Activated T-cell treated with anti-CD3 and anti-CD28 coated beads, Interleukin-2, amount 50 U/mL, for 4 hours (primary cell): ENCODE results near the gene EPN1. TPM values are rescaled to one million over a fixed set of nuclear protein-coding genes. Genes with fewer than 3 reads are reported as not detected.

Experiments used
- ATAC-seq, 2 donors: fragments of 200-7000 bp; cut with Tn5 transposase; one replicate each; pipeline ENCODE4 v1.10.0; 2021
- DNase-seq: peaks from one replicate; pipeline ENCODE4 v3.0.0-alpha.2; 2020
- H3K27me3 Mint-ChIP-seq: one replicate; pipeline ENCODE4 v1.8.0; 2021; ENCODE audit warnings: low read depth, mixed read lengths
- H3K36me3 Mint-ChIP-seq: one replicate; pipeline ENCODE4 v1.8.0; 2022; ENCODE audit warnings: mixed read lengths; ENCODE audit not compliant: insufficient read depth
- H3K4me1 Mint-ChIP-seq: one replicate; pipeline ENCODE4 v1.8.0; 2021; ENCODE audit warnings: low read depth, mixed read lengths
- H3K4me3 Mint-ChIP-seq: one replicate; pipeline ENCODE4 v1.8.0; 2021; ENCODE audit warnings: mild to moderate bottlenecking, moderate library complexity, mixed read lengths
- H3K9me3 Mint-ChIP-seq: one replicate; pipeline ENCODE4 v1.8.0; 2021; ENCODE audit warnings: mixed read lengths
- total RNA-seq, 3 donors: library from RNA; stranded (reverse); gene quantifications; one replicate each; pipeline ENCODE4 v1.2.1, GENCODE V29; 2021

The EPN1 gene
- total RNA-seq, 3 donors from 2014 or later, result 55.0 to 61.4 (median 55.2) TPM

GRCh38 chr19:55661826-55662225, 13.2 kb upstream of the EPN1 start:
- peaks cover 30% of the 10 kb centered on the region for H3K4me1 Mint-ChIP-seq
- H3K36me3 Mint-ChIP-seq, result peaks cover 43% of the 10 kb centered on the region
- DNase-seq (no peak), ATAC-seq (no peak)
- H3K27me3 Mint-ChIP-seq, result no peaks in the 10 kb centered on the region
- H3K9me3 Mint-ChIP-seq, result no peaks in the 10 kb centered on the region
- no peak overlapping the region for H3K4me3 Mint-ChIP-seq

- no peaks in the 10 kb centered on the region for H3K9me3 Mint-ChIP-seq
- DNase-seq (no peak), ATAC-seq (no peak)
- H3K4me3 Mint-ChIP-seq, result no peak overlapping the region
- H3K27me3 Mint-ChIP-seq, result no peaks in the 10 kb centered on the region
- H3K36me3 Mint-ChIP-seq, result peaks cover 37% of the 10 kb centered on the region
- peaks cover 14% of the 10 kb centered on the region for H3K4me1 Mint-ChIP-seq
Observed at GRCh38 chr19:55663846-55664536, 11.0 kb upstream of the EPN1 start.

DNA sequence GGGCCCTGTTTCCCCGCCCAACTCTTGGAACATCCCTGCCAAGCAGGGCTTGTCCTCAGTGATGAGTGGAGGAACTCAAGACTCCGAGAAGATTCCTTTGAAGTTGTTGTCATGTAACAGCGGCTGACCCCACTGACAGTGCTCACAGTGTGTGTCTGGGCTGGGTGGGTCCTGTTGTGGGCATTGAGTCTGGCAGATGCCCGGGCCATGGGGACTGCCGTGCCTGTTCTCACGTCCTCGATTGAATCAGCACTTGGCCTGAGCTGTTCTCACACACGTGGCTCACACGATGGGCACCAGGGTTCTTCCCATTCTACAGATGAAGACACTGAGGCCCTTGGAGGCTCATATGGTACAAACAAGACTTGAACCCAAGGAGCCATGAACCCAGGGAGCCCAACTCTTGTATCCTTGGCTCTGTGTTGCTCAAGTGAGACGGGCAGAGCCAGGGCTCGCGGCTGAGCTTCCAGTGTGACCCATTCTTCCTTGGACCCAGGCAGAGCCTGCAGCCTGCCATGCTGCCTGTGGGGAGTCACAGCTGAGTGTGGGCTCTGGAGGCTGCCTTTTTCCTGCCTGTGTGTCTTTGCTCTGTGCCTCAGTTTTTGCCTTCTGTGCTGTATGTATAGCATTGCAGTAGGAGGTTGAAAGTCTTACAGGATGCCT, 8.6 kb upstream of the EPN1 start:
- peaks cover 46% of the 10 kb centered on the region for H3K36me3 Mint-ChIP-seq
- no peaks in the 10 kb centered on the region for H3K9me3 Mint-ChIP-seq
- no peaks in the 10 kb centered on the region for H3K27me3 Mint-ChIP-seq
- no peak for ATAC-seq
- H3K4me1 Mint-ChIP-seq, result peaks cover 24% of the 10 kb centered on the region
- no peak overlapping the region for H3K4me3 Mint-ChIP-seq
- no peak for DNase-seq

DNA sequence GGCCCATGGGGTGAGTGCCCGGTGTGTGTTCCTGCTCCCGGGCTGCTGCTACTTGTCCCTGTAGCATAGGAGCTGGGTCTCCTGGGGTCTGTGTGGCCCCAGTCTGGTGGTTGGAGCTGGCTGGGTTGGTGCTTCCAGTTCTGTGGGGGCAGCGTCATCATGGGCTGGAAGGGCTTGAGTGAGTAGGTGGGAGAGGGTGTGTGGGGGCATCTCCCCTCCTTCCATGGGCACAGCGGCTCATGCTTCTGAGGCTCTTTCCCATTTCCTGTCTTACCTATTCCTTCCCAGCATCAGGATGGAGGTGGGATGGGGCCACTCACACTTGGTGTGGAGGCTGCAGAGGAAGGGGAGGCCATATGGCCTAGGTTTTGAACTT, 8.0 kb upstream of the EPN1 start:
- Mint-ChIP-seq H3K27me3 (no peaks in the 10 kb centered on the region), H3K4me3 (no peak overlapping the region), H3K36me3 (peaks cover 44% of the 10 kb centered on the region), H3K9me3 (no peaks in the 10 kb centered on the region), H3K4me1 (peaks cover 24% of the 10 kb centered on the region)
- ATAC-seq, result no peak
- no peak for DNase-seq

GRCh38 chr19:55667511-55667910, 7.5 kb upstream of the EPN1 start:
- H3K4me3 Mint-ChIP-seq, result no peak overlapping the region
- H3K36me3 Mint-ChIP-seq, result peaks cover 44% of the 10 kb centered on the region
- no peaks in the 10 kb centered on the region for H3K27me3 Mint-ChIP-seq
- no peak for ATAC-seq
- H3K9me3 Mint-ChIP-seq, result no peaks in the 10 kb centered on the region
- H3K4me1 Mint-ChIP-seq, result peaks cover 27% of the 10 kb centered on the region
- DNase-seq, result no peak

DNA sequence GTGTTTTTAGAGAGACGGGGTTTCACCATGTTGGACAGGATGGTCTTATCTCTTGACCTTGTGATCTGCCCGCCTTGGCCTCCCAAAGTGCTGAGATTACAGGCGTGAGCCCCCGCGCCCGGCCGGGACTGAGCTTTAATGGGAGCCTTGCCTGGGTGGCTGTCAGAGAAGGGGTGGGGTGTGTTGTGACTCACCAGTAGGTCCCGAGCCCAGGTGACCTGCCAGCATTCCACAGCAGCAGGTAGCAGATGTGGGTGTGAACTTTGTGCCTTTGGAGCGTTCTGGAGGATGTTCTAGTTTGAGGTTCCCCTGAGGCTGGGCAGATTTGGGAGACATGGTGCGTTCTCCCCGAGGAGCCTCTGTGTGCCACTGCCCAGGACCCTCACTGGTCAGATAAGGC, 7.1 kb upstream of the EPN1 start:
- no peak for DNase-seq
- no peak for ATAC-seq
- peaks cover 24% of the 10 kb centered on the region for H3K4me1 Mint-ChIP-seq
- no peaks in the 10 kb centered on the region for H3K27me3 Mint-ChIP-seq
- no peaks in the 10 kb centered on the region for H3K9me3 Mint-ChIP-seq
- no peak overlapping the region for H3K4me3 Mint-ChIP-seq
- peaks cover 39% of the 10 kb centered on the region for H3K36me3 Mint-ChIP-seq

DNA sequence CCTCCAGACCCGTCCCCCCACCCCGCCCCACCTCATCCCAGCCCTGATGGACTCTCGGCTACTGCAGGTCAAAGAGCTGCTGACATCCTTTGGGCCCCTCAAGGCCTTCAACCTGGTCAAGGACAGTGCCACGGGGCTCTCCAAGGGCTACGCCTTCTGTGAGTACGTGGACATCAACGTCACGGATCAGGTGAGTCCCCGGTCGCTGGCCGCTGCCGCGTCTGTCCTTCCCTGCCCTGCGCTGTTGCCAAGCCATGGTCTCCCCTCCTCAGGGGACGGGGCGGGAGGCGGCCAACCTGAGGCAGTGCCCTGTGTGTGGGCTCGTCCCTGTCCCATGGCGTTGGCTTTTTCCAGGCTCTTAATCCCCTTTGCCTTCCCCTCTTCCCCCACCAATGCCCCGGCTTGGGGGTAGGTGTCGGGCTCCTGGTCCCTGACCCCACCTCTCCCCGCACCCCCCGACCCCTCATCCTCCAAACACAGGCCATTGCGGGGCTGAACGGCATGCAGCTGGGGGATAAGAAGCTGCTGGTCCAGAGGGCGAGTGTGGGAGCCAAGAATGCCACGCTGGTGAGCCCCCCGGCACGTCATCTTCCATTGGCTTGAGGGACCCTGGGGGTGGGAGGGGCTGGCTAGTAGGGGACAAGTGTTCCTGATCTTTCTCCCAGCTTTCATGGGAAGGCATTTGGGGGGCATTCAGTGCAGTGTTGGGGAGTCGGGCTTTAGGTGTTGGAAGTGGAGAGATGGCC, 6.2 kb upstream of the EPN1 start:
- Mint-ChIP-seq H3K9me3 (no peaks in the 10 kb centered on the region), H3K4me3 (no peak overlapping the region), H3K27me3 (no peaks in the 10 kb centered on the region), H3K4me1 (peaks cover 26% of the 10 kb centered on the region), H3K36me3 (peaks cover 35% of the 10 kb centered on the region)
- no peak for DNase-seq
- ATAC-seq, result no peak

DNA sequence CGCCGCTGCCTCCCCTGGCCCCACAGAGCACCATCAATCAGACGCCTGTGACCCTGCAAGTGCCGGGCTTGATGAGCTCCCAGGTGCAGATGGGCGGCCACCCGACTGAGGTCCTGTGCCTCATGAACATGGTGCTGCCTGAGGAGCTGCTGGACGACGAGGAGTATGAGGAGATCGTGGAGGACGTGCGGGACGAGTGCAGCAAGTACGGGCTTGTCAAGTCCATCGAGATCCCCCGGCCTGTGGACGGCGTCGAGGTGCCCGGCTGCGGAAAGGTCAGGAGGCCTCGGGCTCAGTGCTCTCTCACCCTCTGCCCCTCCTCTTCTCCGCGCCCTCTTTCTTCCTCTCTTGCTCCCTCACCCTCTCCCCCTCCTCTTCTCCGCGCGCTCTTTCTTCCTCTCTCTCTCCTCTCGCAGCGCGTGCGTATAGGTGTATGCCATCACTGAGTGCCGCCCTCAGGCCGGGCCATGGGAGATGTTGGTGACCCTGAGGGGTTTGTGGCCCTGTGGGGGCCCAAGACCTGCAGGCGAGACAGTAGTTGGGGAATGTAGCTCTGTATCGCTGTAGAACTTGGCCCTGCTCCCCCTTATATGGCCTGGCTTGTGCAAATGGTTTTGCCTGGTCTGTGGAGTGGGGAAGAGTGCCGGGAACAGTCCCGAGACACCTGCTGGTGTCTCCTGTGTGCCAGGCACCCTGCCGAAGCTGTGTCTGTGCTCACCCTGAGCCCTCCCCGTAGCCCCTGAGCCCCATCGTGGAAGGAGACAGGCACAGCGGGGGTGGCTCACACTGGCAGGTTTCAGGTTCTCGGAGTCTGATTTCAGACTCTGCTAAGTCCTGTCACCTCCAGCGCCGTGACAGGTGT, 5.4 kb upstream of the EPN1 start:
- H3K27me3 Mint-ChIP-seq, result no peaks in the 10 kb centered on the region
- peaks cover 30% of the 10 kb centered on the region for H3K4me1 Mint-ChIP-seq
- peaks cover 32% of the 10 kb centered on the region for H3K36me3 Mint-ChIP-seq
- H3K4me3 Mint-ChIP-seq, result no peak overlapping the region
- ATAC-seq (no peak), DNase-seq (no peak)
- no peaks in the 10 kb centered on the region for H3K9me3 Mint-ChIP-seq

- Mint-ChIP-seq H3K27me3 (no peaks in the 10 kb centered on the region), H3K4me1 (peaks cover 31% of the 10 kb centered on the region), H3K36me3 (peaks cover 32% of the 10 kb centered on the region), H3K4me3 (no peak overlapping the region), H3K9me3 (no peaks in the 10 kb centered on the region)
- DNase-seq (no peak), ATAC-seq (no peak)
Observed at GRCh38 chr19:55670280-55671053, 4.6 kb upstream of the EPN1 start.

DNA sequence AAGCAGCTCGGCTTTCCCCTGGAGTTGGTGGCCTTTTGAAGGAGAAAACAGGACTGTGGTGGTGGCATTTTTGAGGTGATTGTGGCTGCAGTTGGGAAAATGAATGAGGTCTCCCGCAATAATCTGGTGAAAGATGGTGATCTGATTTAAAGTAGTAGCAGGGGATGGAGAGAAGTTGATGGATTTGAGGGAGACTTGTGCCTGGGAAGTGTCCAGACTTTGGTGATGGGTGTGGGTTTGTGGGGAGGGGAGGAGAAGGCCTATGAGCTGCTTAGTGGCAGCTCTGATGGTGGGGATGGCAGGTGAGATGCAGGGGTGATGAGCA, 4.0 kb upstream of the EPN1 start:
- ATAC-seq, result no peak
- Mint-ChIP-seq H3K9me3 (no peaks in the 10 kb centered on the region), H3K4me1 (peaks cover 35% of the 10 kb centered on the region), H3K36me3 (peaks cover 30% of the 10 kb centered on the region), H3K27me3 (no peaks in the 10 kb centered on the region), H3K4me3 (no peak overlapping the region)
- no peak for DNase-seq

DNA sequence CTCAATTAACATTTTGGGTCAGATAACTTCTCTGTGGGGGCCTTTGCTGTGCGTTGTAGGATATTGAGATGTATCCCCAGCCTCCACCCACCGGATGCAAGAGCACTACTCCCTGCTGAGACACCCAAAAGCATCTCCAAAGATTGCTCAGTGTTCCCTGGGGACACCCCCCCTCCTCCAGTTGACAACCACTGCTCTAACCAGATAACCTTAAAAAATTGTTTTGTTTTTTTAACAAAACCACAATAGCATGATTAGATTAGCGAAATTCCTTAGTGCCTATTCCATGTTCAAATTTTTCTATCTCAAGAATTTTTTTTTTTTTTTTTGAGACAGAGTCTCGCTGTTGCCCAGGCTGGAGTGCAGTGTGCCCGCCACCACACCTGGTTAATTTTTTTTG, 2.6 kb upstream of the EPN1 start:
- no peaks in the 10 kb centered on the region for H3K27me3 Mint-ChIP-seq
- ATAC-seq (no peak), DNase-seq (no peak)
- peaks cover 30% of the 10 kb centered on the region for H3K36me3 Mint-ChIP-seq
- H3K4me1 Mint-ChIP-seq, result peaks cover 49% of the 10 kb centered on the region
- H3K9me3 Mint-ChIP-seq, result no peaks in the 10 kb centered on the region
- H3K4me3 Mint-ChIP-seq, result no peak overlapping the region

- H3K4me1 Mint-ChIP-seq, result peaks cover 59% of the 10 kb centered on the region
- H3K36me3 Mint-ChIP-seq, result peaks cover 29% of the 10 kb centered on the region
- no peaks in the 10 kb centered on the region for H3K27me3 Mint-ChIP-seq
- H3K9me3 Mint-ChIP-seq, result no peaks in the 10 kb centered on the region
- DNase-seq (no peak), ATAC-seq (no peak)
- peak overlapping the region; percentile 41 for H3K4me3 Mint-ChIP-seq
Observed at GRCh38 chr19:55673465-55673864, 1.6 kb upstream of the EPN1 start.

- H3K27me3 Mint-ChIP-seq, result no peaks in the 10 kb centered on the region
Observed at GRCh38 chr19:55673889-55674288, 1.1 kb upstream of the EPN1 start.

DNA sequence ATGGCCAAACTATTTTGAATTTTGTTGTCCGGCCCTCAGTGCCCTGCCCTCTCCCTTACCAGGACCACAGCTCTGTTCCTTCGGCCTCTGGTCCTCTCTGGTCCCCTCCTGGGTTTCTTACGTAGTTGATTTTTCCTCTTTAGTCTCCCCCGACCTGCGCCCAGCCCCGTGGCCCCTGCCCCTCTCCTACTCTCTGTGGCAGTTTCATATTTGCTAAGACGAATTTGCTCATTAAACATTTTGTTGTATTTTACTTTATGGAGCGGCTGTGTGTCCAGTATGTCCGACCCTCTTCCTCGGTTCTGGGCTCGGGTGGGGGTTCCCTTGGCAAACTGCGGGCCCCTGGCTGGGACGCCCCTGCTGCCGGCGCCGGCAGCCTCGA, 576 bp upstream of the EPN1 start:
- Mint-ChIP-seq H3K9me3 (no peaks in the 10 kb centered on the region), H3K4me3 (peak overlapping the region; percentile 63), H3K4me1 (peaks cover 66% of the 10 kb centered on the region), H3K27me3 (no peaks in the 10 kb centered on the region), H3K36me3 (peaks cover 32% of the 10 kb centered on the region)
- DNase-seq (no peak), ATAC-seq (no peak)

More at GRCh38 chr19:55673889-55674288, 1.1 kb upstream of the EPN1 start:
- Mint-ChIP-seq H3K4me3 (peak overlapping the region; percentile 41), H3K36me3 (peaks cover 29% of the 10 kb centered on the region), H3K9me3 (no peaks in the 10 kb centered on the region), H3K4me1 (peaks cover 62% of the 10 kb centered on the region)
- no peak for ATAC-seq
- DNase-seq, result no peak
